CD8-positive, alpha-beta memory T cell (primary cell): ENCODE data around the gene MRPS22. TPM values are rescaled to one million over a fixed set of nuclear protein-coding genes. Genes with fewer than 3 reads are reported as not detected.
A peak's percentile ranks its signal among the peaks of the same experiment; 100 is the strongest.

ENCODE experiments used
- CTCF ChIA-PET: fragments of 350-600 bp; sonication (Branson Sonifier 250); formaldehyde crosslinking; loops from one replicate; lab custom pipeline; 2021; ENCODE audit warnings: antibody characterized with exemption; lab: Charles Lee
- POLR2A ChIA-PET: fragments of 350-600 bp; sonication (Branson Sonifier 250); formaldehyde crosslinking; loops from one replicate; lab custom pipeline; 2021; ENCODE audit warnings: antibody characterized with exemption; lab: Charles Lee
- DNase-seq, 5 donors: peaks; one replicate each; pipeline versions ENCODE4 v3.0.0 to v3.0.0-alpha.2; 2020 to 2022; ENCODE audit warnings: mixed read lengths in 1 of 5
- H3K27ac ChIP-seq: one replicate; pipeline ENCODE4 v1.7.0; 2013; ENCODE audit warnings: low read depth, mild to moderate bottlenecking, low read length, moderate library complexity
- H3K27me3 ChIP-seq: 2 replicates; pipeline ENCODE4 v1.7.0; 2013; ENCODE audit warnings: low read length, mild to moderate bottlenecking; ENCODE audit not compliant: insufficient read depth, poor library complexity, severe bottlenecking
- H3K36me3 ChIP-seq: 2 replicates; pipeline ENCODE4 v1.7.0; 2013; ENCODE audit warnings: mild to moderate bottlenecking, low read length, moderate library complexity; ENCODE audit not compliant: insufficient read depth
- H3K4me1 ChIP-seq: 2 replicates; pipeline ENCODE4 v1.7.0; 2013; ENCODE audit warnings: mild to moderate bottlenecking, low read length, moderate library complexity; ENCODE audit not compliant: insufficient read depth
- H3K4me3 ChIP-seq: 2 replicates; pipeline ENCODE4 v1.7.0; 2013; ENCODE audit warnings: mild to moderate bottlenecking, low read length
- H3K9me3 ChIP-seq: 2 replicates; pipeline ENCODE4 v1.7.0; 2013; ENCODE audit warnings: mild to moderate bottlenecking, low read length
- H3K27ac Mint-ChIP-seq, 8 donors: one replicate each; pipeline ENCODE4 v1.8.0; 2020 to 2021; ENCODE audit warnings: mixed read lengths in 8 of 8, mild to moderate bottlenecking in 6 of 8, inconsistent platforms in 3 of 8, moderate library complexity in 3 of 8
- H3K27me3 Mint-ChIP-seq, 2 donors: one replicate each; pipeline ENCODE4 v1.8.0; 2020 to 2021; ENCODE audit warnings: mixed read lengths in 2 of 2, mild to moderate bottlenecking in 1 of 2, moderate library complexity in 1 of 2
- H3K36me3 Mint-ChIP-seq, 3 donors: one replicate each; pipeline ENCODE4 v1.8.0; 2020 to 2021; ENCODE audit warnings: mixed read lengths in 3 of 3, inconsistent platforms in 1 of 3, mild to moderate bottlenecking in 1 of 3
- H3K4me1 Mint-ChIP-seq, 3 donors: one replicate each; pipeline ENCODE4 v1.8.0; 2020 to 2021; ENCODE audit warnings: mixed read lengths in 3 of 3, inconsistent platforms in 1 of 3, mild to moderate bottlenecking in 1 of 3
- H3K4me3 Mint-ChIP-seq, 7 donors: one replicate each; pipeline ENCODE4 v1.8.0; 2020 to 2021; ENCODE audit warnings: mixed read lengths in 7 of 7, mild to moderate bottlenecking in 6 of 7, moderate library complexity in 4 of 7, inconsistent platforms in 2 of 7
- H3K9me3 Mint-ChIP-seq, 5 donors: one replicate each; pipeline ENCODE4 v1.8.0; 2020 to 2022; ENCODE audit warnings: mixed read lengths in 5 of 5, mild to moderate bottlenecking in 3 of 5, moderate library complexity in 2 of 5, inconsistent platforms in 1 of 5
- polyA plus RNA-seq: library from polyadenylated mRNA; unstranded; fragments of 300-500 nt; fragmentation: Illumina TruSeq; gene quantifications from one replicate; pipeline ENCODE4 v1.2.3, GENCODE V29; 2021
- total RNA-seq, 2 experiments: library from RNA; stranded (reverse); gene quantifications; one replicate each; pipeline ENCODE4 v1.2.3, GENCODE V29; 2021

MRPS22 gene
- total RNA-seq (10 to 100 TPM; 66.9 to 68.6 TPM), polyA plus RNA-seq (34.7 TPM)

- H3K4me1 Mint-ChIP-seq, result peaks cover 11 to 20% (median 11%) of the 10 kb centered on the region in 3 donors
- ChIA-PET CTCF (interaction anchor here (0.9 to 1.2 kb wide), 3 partner anchors 9 to 429 kb away, joined by 3 to 5 read pairs (median 5); no protein-coding TSS in a partner anchor), POLR2A (interaction anchor here (0.7 to 1.4 kb wide), 2 partner anchors 46 to 750 kb away, joined by 3 read pairs; partner anchors contain the start of gene COPB2)
- peaks cover 0 to 26% (median 1%) of the 10 kb centered on the region in 3 donors for H3K36me3 Mint-ChIP-seq
- peaks cover 16% of the 10 kb centered on the region for H3K36me3 ChIP-seq
- H3K27ac Mint-ChIP-seq, result peak within 1 kb of the TSS in 5 of 8 donors; percentile 64 to 96 (median 89)
- H3K9me3 ChIP-seq, result no peaks in the 10 kb centered on the region
- DNase-seq, result peak; percentile 72 to 89 (median 82)
- peaks cover 20% of the 10 kb centered on the region for H3K4me1 ChIP-seq
- peaks cover 0 to 1% (median 0%) of the 10 kb centered on the region in 5 donors for H3K9me3 Mint-ChIP-seq
- H3K27ac ChIP-seq, result peak within 1 kb of the TSS; percentile 94
- no peaks in the 10 kb centered on the region for H3K27me3 ChIP-seq
- peak within 1 kb of the TSS; percentile 100 for H3K4me3 ChIP-seq
- H3K4me3 Mint-ChIP-seq, result peak within 1 kb of the TSS in 1 of 7 donors; percentile 51
- peaks cover 0 to 1% of the 10 kb centered on the region in 2 donors for H3K27me3 Mint-ChIP-seq
Measured at GRCh38 chr3:139343895-139344856, at the start of gene MRPS22. MRPS22 (plus strand) TSS chr3:139344020; CDS start chr3:139344027, 7 bp downstream.

- no peaks in the 10 kb centered on the region for H3K36me3 ChIP-seq
- H3K27me3 ChIP-seq, result no peaks in the 10 kb centered on the region
- Mint-ChIP-seq H3K9me3 (no peaks in the 10 kb centered on the region), H3K27me3 (peaks cover 3 to 9% of the 10 kb centered on the region in 2 donors), H3K4me1 (no peaks in the 10 kb centered on the region), H3K36me3 (no peaks in the 10 kb centered on the region), H3K27ac (no peak overlapping the region), H3K4me3 (no peak overlapping the region)
- H3K4me3 ChIP-seq, result no peak overlapping the region
- CTCF ChIA-PET, result interaction anchor here (1.8 kb wide), 1 partner anchor 34 kb away, joined by 5 read pairs; no protein-coding TSS in a partner anchor
- no peaks in the 10 kb centered on the region for H3K4me1 ChIP-seq
- DNase-seq, result no peak
- H3K9me3 ChIP-seq, result no peaks in the 10 kb centered on the region
- no peak overlapping the region for H3K27ac ChIP-seq
- POLR2A ChIA-PET, result no interaction called here
Measured at GRCh38 chr3:139295040-139295439, 48.8 kb upstream of the MRPS22 start.

GRCh38 chr3:139296141-139296718 is 47.6 kb upstream of the MRPS22 start:
- no peak overlapping the region for H3K4me3 Mint-ChIP-seq
- no peaks in the 10 kb centered on the region for H3K4me1 ChIP-seq
- no peak for DNase-seq
- CTCF ChIA-PET, result interaction anchor here (1.2 kb wide), 1 partner anchor 17 kb away, joined by 3 read pairs; no protein-coding TSS in a partner anchor
- no peaks in the 10 kb centered on the region for H3K36me3 ChIP-seq
- H3K27ac Mint-ChIP-seq, result no peak overlapping the region
- H3K9me3 Mint-ChIP-seq, result no peaks in the 10 kb centered on the region
- H3K4me3 ChIP-seq, result no peak overlapping the region
- H3K4me1 Mint-ChIP-seq, result no peaks in the 10 kb centered on the region
- H3K9me3 ChIP-seq, result no peaks in the 10 kb centered on the region
- no peaks in the 10 kb centered on the region for H3K27me3 ChIP-seq
- peaks cover 3 to 8% of the 10 kb centered on the region in 2 donors for H3K27me3 Mint-ChIP-seq
- no peak overlapping the region for H3K27ac ChIP-seq
- POLR2A ChIA-PET, result no interaction called here
- no peaks in the 10 kb centered on the region for H3K36me3 Mint-ChIP-seq

- Mint-ChIP-seq H3K9me3 (no peaks in the 10 kb centered on the region), H3K4me3 (no peak overlapping the region), H3K27ac (no peak overlapping the region), H3K36me3 (no peaks in the 10 kb centered on the region), H3K4me1 (peaks cover 0 to 4% (median 0%) of the 10 kb centered on the region in 3 donors), H3K27me3 (peaks cover 3 to 8% of the 10 kb centered on the region in 2 donors)
- DNase-seq, result no peak
- Histone ChIP-seq H3K9me3 (no peaks in the 10 kb centered on the region), H3K36me3 (no peaks in the 10 kb centered on the region), H3K4me1 (no peaks in the 10 kb centered on the region), H3K27me3 (no peaks in the 10 kb centered on the region), H3K4me3 (no peak overlapping the region), H3K27ac (no peak overlapping the region)
- ChIA-PET POLR2A (no interaction called here), CTCF (no interaction called here)
Measured at GRCh38 chr3:139297588-139298311, 46.1 kb upstream of the MRPS22 start.

- CTCF ChIA-PET, result no interaction called here
- peak overlapping the region; percentile 34 for H3K27ac ChIP-seq
- H3K4me3 Mint-ChIP-seq, result no peak overlapping the region
Measured at GRCh38 chr3:139299261-139300132, 44.3 kb upstream of the MRPS22 start.

GRCh38 chr3:139300416-139300815 is 43.4 kb upstream of the MRPS22 start:
- no peak overlapping the region for H3K27ac Mint-ChIP-seq
- Histone ChIP-seq H3K36me3 (no peaks in the 10 kb centered on the region), H3K27ac (no peak overlapping the region), H3K4me3 (no peak overlapping the region), H3K4me1 (no peaks in the 10 kb centered on the region), H3K27me3 (no peaks in the 10 kb centered on the region), H3K9me3 (no peaks in the 10 kb centered on the region)
- ChIA-PET POLR2A (no interaction called here), CTCF (no interaction called here)
- no peak for DNase-seq
- no peaks in the 10 kb centered on the region for H3K36me3 Mint-ChIP-seq
- H3K27me3 Mint-ChIP-seq, result peaks cover 2 to 3% of the 10 kb centered on the region in 2 donors
- H3K4me3 Mint-ChIP-seq, result no peak overlapping the region
- peaks cover 0 to 5% (median 0%) of the 10 kb centered on the region in 3 donors for H3K4me1 Mint-ChIP-seq
- no peaks in the 10 kb centered on the region for H3K9me3 Mint-ChIP-seq

More at GRCh38 chr3:139299261-139300132, 44.3 kb upstream of the MRPS22 start:
- POLR2A ChIA-PET, result no interaction called here
- no peak overlapping the region for H3K27ac Mint-ChIP-seq
- H3K27me3 ChIP-seq, result no peaks in the 10 kb centered on the region
- no peak for DNase-seq
- no peak overlapping the region for H3K4me3 ChIP-seq
- H3K27me3 Mint-ChIP-seq, result peaks cover 2 to 3% of the 10 kb centered on the region in 2 donors
- no peaks in the 10 kb centered on the region for H3K36me3 Mint-ChIP-seq
- H3K9me3 Mint-ChIP-seq, result no peaks in the 10 kb centered on the region
- H3K9me3 ChIP-seq, result no peaks in the 10 kb centered on the region
- peaks cover 0 to 5% (median 0%) of the 10 kb centered on the region in 3 donors for H3K4me1 Mint-ChIP-seq
- H3K36me3 ChIP-seq, result no peaks in the 10 kb centered on the region
- H3K4me1 ChIP-seq, result no peaks in the 10 kb centered on the region

GRCh38 chr3:139301183-139301582 is 42.6 kb upstream of the MRPS22 start:
- Histone ChIP-seq H3K27ac (no peak overlapping the region), H3K27me3 (no peaks in the 10 kb centered on the region), H3K9me3 (no peaks in the 10 kb centered on the region), H3K4me3 (no peak overlapping the region), H3K4me1 (no peaks in the 10 kb centered on the region), H3K36me3 (no peaks in the 10 kb centered on the region)
- H3K36me3 Mint-ChIP-seq, result no peaks in the 10 kb centered on the region
- ChIA-PET CTCF (no interaction called here), POLR2A (no interaction called here)
- H3K27ac Mint-ChIP-seq, result no peak overlapping the region
- peaks cover 2 to 3% of the 10 kb centered on the region in 2 donors for H3K27me3 Mint-ChIP-seq
- DNase-seq, result no peak
- H3K4me3 Mint-ChIP-seq, result no peak overlapping the region
- peaks cover 0 to 5% (median 0%) of the 10 kb centered on the region in 3 donors for H3K4me1 Mint-ChIP-seq
- no peaks in the 10 kb centered on the region for H3K9me3 Mint-ChIP-seq
